Liver (tissue), 9 donors: Measurements from ENCODE around the gene SCML1. TPM values are rescaled to one million over a fixed set of nuclear protein-coding genes. Genes with fewer than 3 reads are reported as not detected.

ENCODE experiments used
- DNase-seq: peaks from one replicate; pipeline ENCODE4 v3.0.0-alpha.2; 2017; ENCODE audit warnings: low spot score
- H3K27ac ChIP-seq, 2 donors: one replicate each; pipeline ENCODE4 v1.7.0; 2013; ENCODE audit warnings: inconsistent platforms in 2 of 2, low read length in 2 of 2, control low read depth in 1 of 2, low read depth in 1 of 2, mild to moderate bottlenecking in 1 of 2
- H3K27me3 ChIP-seq, 4 donors: one replicate each; pipeline versions ENCODE4 v1.6.1 to v1.7.0; 2013; ENCODE audit warnings: low read length in 3 of 4, inconsistent platforms in 1 of 4, mild to moderate bottlenecking in 1 of 4, moderate library complexity in 1 of 4; ENCODE audit not compliant: control insufficient read depth in 4 of 4, insufficient read depth in 4 of 4
- H3K36me3 ChIP-seq, 4 donors: one replicate each; pipeline versions ENCODE4 v1.6.1 to v1.7.0; 2013; ENCODE audit warnings: low read length in 3 of 4, mild to moderate bottlenecking in 3 of 4, low read depth in 1 of 4, moderate library complexity in 1 of 4; ENCODE audit not compliant: control insufficient read depth in 4 of 4, insufficient read depth in 3 of 4
- H3K4me1 ChIP-seq, 4 donors: one replicate each; pipeline versions ENCODE4 v1.6.1 to v1.7.0; 2013; ENCODE audit warnings: low read length in 3 of 4, mild to moderate bottlenecking in 3 of 4, moderate library complexity in 1 of 4; ENCODE audit not compliant: control insufficient read depth in 4 of 4, insufficient read depth in 4 of 4
- H3K4me3 ChIP-seq, 3 donors: one replicate each; pipeline versions ENCODE4 v1.6.1 to v1.7.0; 2013; ENCODE audit warnings: low read length in 3 of 3, control low read depth in 1 of 3, low read depth in 1 of 3, mild to moderate bottlenecking in 1 of 3
- H3K9ac ChIP-seq, 2 donors: one replicate each; pipeline ENCODE4 v1.7.0; 2013; ENCODE audit warnings: low read length in 2 of 2, mild to moderate bottlenecking in 2 of 2, moderate library complexity in 2 of 2, control low read depth in 1 of 2, low read depth in 1 of 2
- H3K9me3 ChIP-seq, 4 donors: one replicate each; pipeline versions ENCODE4 v1.6.1 to v1.7.0; 2013; ENCODE audit warnings: low read length in 3 of 4; ENCODE audit not compliant: control insufficient read depth in 4 of 4
- ATF3 ChIP-seq: IDR thresholded peaks from 2 replicates; pipeline ENCODE4 v1.6.1; 2016; ENCODE audit warnings: antibody characterized with exemption
- CTCF ChIP-seq: fragments of 150-350 bp; IDR thresholded peaks from 2 replicates; pipeline ENCODE4 v1.5.1; 2017; ENCODE audit warnings: improper control_type of control experiment, low read depth, low read length; ENCODE audit not compliant: missing input control
- EGR1 ChIP-seq, 2 donors: IDR thresholded peaks; 2 replicates each; pipeline ENCODE4 v1.6.1; 2016 to 2018; ENCODE audit warnings: antibody characterized with exemption in 2 of 2, low read depth in 2 of 2
- FOXA2 ChIP-seq: IDR thresholded peaks from 2 replicates; pipeline ENCODE4 v1.6.1; 2016; ENCODE audit warnings: antibody characterized with exemption
- GABPA ChIP-seq, 2 donors: IDR thresholded peaks in 1 of 2; conservative IDR thresholded peaks in 1 of 2; 2 replicates each; pipeline ENCODE4 v1.6.1; 2016; ENCODE audit warnings: antibody characterized with exemption in 2 of 2, mild to moderate bottlenecking in 1 of 2, moderate library complexity in 1 of 2
- HNF4A ChIP-seq, 2 donors: conservative IDR thresholded peaks; 2 replicates each; pipeline ENCODE4 v1.6.1; 2016; ENCODE audit warnings: antibody characterized with exemption in 2 of 2, mild to moderate bottlenecking in 2 of 2
- HNF4G ChIP-seq: IDR thresholded peaks from 2 replicates; pipeline ENCODE4 v1.6.1; 2016; ENCODE audit warnings: antibody characterized with exemption
- JUND ChIP-seq, 2 donors: IDR thresholded peaks; 2 replicates each; pipeline ENCODE4 v1.6.1; 2016; ENCODE audit warnings: antibody characterized with exemption in 2 of 2
- NR2F2 ChIP-seq: IDR thresholded peaks from 2 replicates; pipeline ENCODE4 v1.6.1; 2016; ENCODE audit warnings: antibody characterized with exemption
- RAD21 ChIP-seq, 2 donors: IDR thresholded peaks; 2 replicates each; pipeline ENCODE4 v1.6.1; 2016; ENCODE audit warnings: antibody characterized with exemption in 2 of 2, mild to moderate bottlenecking in 2 of 2
- REST ChIP-seq: IDR thresholded peaks from 2 replicates; pipeline ENCODE4 v1.6.1; 2016; ENCODE audit warnings: antibody characterized with exemption, mild to moderate bottlenecking
- RXRA ChIP-seq, 2 donors: IDR thresholded peaks; 2 replicates each; pipeline ENCODE4 v1.6.1; 2017 to 2018; ENCODE audit warnings: antibody characterized with exemption in 2 of 2, mild to moderate bottlenecking in 1 of 2
- SP1 ChIP-seq: IDR thresholded peaks from 2 replicates; pipeline ENCODE4 v1.6.1; 2018; ENCODE audit warnings: antibody characterized with exemption, mild to moderate bottlenecking
- TAF1 ChIP-seq: conservative IDR thresholded peaks from 2 replicates; pipeline ENCODE4 v1.6.1; 2016; ENCODE audit warnings: antibody characterized with exemption, mild to moderate bottlenecking
- YY1 ChIP-seq: IDR thresholded peaks from 2 replicates; pipeline ENCODE4 v1.6.1; 2016; ENCODE audit warnings: antibody characterized with exemption, mild to moderate bottlenecking
- ZBTB33 ChIP-seq: IDR thresholded peaks from 2 replicates; pipeline ENCODE4 v1.6.1; 2016; ENCODE audit warnings: antibody characterized with exemption
- WGBS: extraction: QIAGEN DNeasy Blood & Tissue Kit; methylation state at CpG from one replicate; pipeline ENCODE4 v1.1.7; 2013; 5-methylcytosine and 5-hydroxymethylcytosine counted together
- polyA plus RNA-seq, 2 donors: library from polyadenylated mRNA; stranded (reverse) in 1 of 2; unstranded in 1 of 2; fragments of 200-250 nt in 1 of 2; fragments of >200 nt in 1 of 2; fragmentation: Nextera tagmentation in 1 of 2; extraction: Ambion mirVana in 1 of 2; gene quantifications; one replicate each; pipeline versions ENCODE4 v1.2.1 to v1.2.3, GENCODE V29; 2013 to 2015
- total RNA-seq, 2 donors: library from RNA; depleted of rRNA; stranded (reverse); fragments of >200 nt; gene quantifications; one replicate each; pipeline ENCODE4 v1.2.3, GENCODE V29; 2014
- donor health status: healthy.
- donor health status: healthy.
- donor health status: healthy.
- donor health status: healthy.
- donor health status: healthy.

The SCML1 gene
- total and polyA plus RNA-seq, 4 donors = 7.9 to 17.9 (median 14.9) TPM

GRCh38 chrX:17759990-17760389 lies 22.7 kb downstream of the SCML1 start (continued):
- TF ChIP-seq FOXA2 = no peak
- no peak for TF ChIP-seq TAF1

GRCh38 chrX:17767734-17768133 lies 30.4 kb downstream of the SCML1 start:
- 45% methylated on average over 1 of the region's 1 CpG for WGBS
- no peaks in the 10 kb centered on the region for H3K36me3 ChIP-seq
- no peak overlapping the region for H3K4me3 ChIP-seq
- no peaks in the 10 kb centered on the region for H3K27me3 ChIP-seq
- no peaks in the 10 kb centered on the region for H3K9me3 ChIP-seq
- no peak for DNase-seq
- TF ChIP-seq SP1 = no peak
- no peak for TF ChIP-seq EGR1 (IDR thresholded peaks at IDR 0.05; ENCODE audit: low read depth in 2 of 2)
- no peak for TF ChIP-seq ZBTB33
- no peak for TF ChIP-seq RXRA (IDR thresholded peaks at IDR 0.05)
- no peak for TF ChIP-seq ATF3
- no peak for TF ChIP-seq YY1
- TF ChIP-seq HNF4G = no peak
- no peak for TF ChIP-seq NR2F2
- TF ChIP-seq RAD21 (IDR thresholded peaks at IDR 0.05) = no peak
- no peak for TF ChIP-seq REST
- no peaks in the 10 kb centered on the region for H3K4me1 ChIP-seq
- no peak overlapping the region for H3K9ac ChIP-seq
- no peak overlapping the region for H3K27ac ChIP-seq

- no peak overlapping the region for H3K9ac ChIP-seq
- WGBS = 83% methylated on average over 5 of the region's 5 CpGs
- no peaks in the 10 kb centered on the region for H3K9me3 ChIP-seq
- DNase-seq = no peak
- no peak overlapping the region for H3K4me3 ChIP-seq
- peaks cover 0 to 2% (median 0%) of the 10 kb centered on the region in 4 donors for H3K27me3 ChIP-seq
- no peaks in the 10 kb centered on the region for H3K36me3 ChIP-seq
- no peaks in the 10 kb centered on the region for H3K4me1 ChIP-seq
- H3K27ac ChIP-seq = no peak overlapping the region
- no peak for TF ChIP-seq GABPA (IDR thresholded peaks at IDR 0.05 in 1 of 2, conservative IDR thresholded peaks at IDR 0.05 in 1 of 2)
- no peak for TF ChIP-seq ATF3
- TF ChIP-seq RAD21 (IDR thresholded peaks at IDR 0.05) = no peak
- TF ChIP-seq TAF1 = no peak
- TF ChIP-seq CTCF = no peak
- TF ChIP-seq YY1 = no peak
- TF ChIP-seq RXRA (IDR thresholded peaks at IDR 0.05) = no peak
- no peak for TF ChIP-seq ZBTB33
- TF ChIP-seq FOXA2 = no peak
- TF ChIP-seq REST = no peak
- TF ChIP-seq HNF4G = no peak
- no peak for TF ChIP-seq HNF4A (conservative IDR thresholded peaks at IDR 0.05)
- no peak for TF ChIP-seq JUND (IDR thresholded peaks at IDR 0.05)
- no peak for TF ChIP-seq SP1
Observed at GRCh38 chrX:17768997-17769396, 31.7 kb downstream of the SCML1 start.
